Measurements from ENCODE around the gene CYP2A7.
"Not testable (repeated sequence)": the region's sequence is repeated elsewhere in the genome, so short reads cannot be mapped to it uniquely, and the experiment has no call there.

GRCh38 chr19:40901975-40902750 is 20.1 kb upstream of the CYP2A7 start:
- not testable (repeated sequence) for TF ChIP-seq CTCF, POLR2A (IDR thresholded peaks at IDR 0.05)
